HEK293 (cell line): ENCODE measurements around the gene CD274.

Source experiments
- GLIS1 ChIP-seq: fragments of 450-650 bp; formaldehyde crosslinking; IDR thresholded peaks from 2 replicates; pipeline ENCODE4 v1.5.1; 2016; ENCODE audit warnings: missing biosample characterization, missing genetic modification characterization
- SP2 ChIP-seq: fragments of 450-650 bp; formaldehyde crosslinking; IDR thresholded peaks from 2 replicates; pipeline ENCODE4 v1.5.1; 2016; ENCODE audit warnings: missing biosample characterization, missing genetic modification characterization
- ZNF214 ChIP-seq: fragments of 450-650 bp; formaldehyde crosslinking; IDR thresholded peaks from 2 replicates; pipeline ENCODE4 v1.5.1; 2017; ENCODE audit warnings: missing biosample characterization, mild to moderate bottlenecking, missing genetic modification characterization, borderline replicate concordance
- ZNF768 ChIP-seq: fragments of 450-650 bp; formaldehyde crosslinking; IDR thresholded peaks from 2 replicates; pipeline ENCODE4 v1.5.1; 2018; ENCODE audit warnings: missing biosample characterization, mild to moderate bottlenecking, missing genetic modification characterization
- TF ChIP-seq, protein P1 (sequence below): fragments of 450-650 bp; formaldehyde crosslinking; IDR thresholded peaks from 2 replicates; pipeline ENCODE4 v1.5.1; 2016; ENCODE audit warnings: missing biosample characterization, missing genetic modification characterization
- TF ChIP-seq, protein P2 (sequence below): fragments of 450-650 bp; formaldehyde crosslinking; IDR thresholded peaks from 2 replicates; pipeline ENCODE4 v1.5.1; 2016; ENCODE audit warnings: missing biosample characterization, missing genetic modification characterization

- TF ChIP-seq ZNF768 (tag by site-specific recombination) (no peak), SP2 (peak; percentile 92), ZNF214 (tag by site-specific recombination) (no peak), GLIS1 (no peak)
- TF ChIP-seq, protein P1, sequence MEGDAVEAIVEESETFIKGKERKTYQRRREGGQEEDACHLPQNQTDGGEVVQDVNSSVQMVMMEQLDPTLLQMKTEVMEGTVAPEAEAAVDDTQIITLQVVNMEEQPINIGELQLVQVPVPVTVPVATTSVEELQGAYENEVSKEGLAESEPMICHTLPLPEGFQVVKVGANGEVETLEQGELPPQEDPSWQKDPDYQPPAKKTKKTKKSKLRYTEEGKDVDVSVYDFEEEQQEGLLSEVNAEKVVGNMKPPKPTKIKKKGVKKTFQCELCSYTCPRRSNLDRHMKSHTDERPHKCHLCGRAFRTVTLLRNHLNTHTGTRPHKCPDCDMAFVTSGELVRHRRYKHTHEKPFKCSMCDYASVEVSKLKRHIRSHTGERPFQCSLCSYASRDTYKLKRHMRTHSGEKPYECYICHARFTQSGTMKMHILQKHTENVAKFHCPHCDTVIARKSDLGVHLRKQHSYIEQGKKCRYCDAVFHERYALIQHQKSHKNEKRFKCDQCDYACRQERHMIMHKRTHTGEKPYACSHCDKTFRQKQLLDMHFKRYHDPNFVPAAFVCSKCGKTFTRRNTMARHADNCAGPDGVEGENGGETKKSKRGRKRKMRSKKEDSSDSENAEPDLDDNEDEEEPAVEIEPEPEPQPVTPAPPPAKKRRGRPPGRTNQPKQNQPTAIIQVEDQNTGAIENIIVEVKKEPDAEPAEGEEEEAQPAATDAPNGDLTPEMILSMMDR (tag by site-specific recombination) = peak; percentile 68
- TF ChIP-seq, protein P2, sequence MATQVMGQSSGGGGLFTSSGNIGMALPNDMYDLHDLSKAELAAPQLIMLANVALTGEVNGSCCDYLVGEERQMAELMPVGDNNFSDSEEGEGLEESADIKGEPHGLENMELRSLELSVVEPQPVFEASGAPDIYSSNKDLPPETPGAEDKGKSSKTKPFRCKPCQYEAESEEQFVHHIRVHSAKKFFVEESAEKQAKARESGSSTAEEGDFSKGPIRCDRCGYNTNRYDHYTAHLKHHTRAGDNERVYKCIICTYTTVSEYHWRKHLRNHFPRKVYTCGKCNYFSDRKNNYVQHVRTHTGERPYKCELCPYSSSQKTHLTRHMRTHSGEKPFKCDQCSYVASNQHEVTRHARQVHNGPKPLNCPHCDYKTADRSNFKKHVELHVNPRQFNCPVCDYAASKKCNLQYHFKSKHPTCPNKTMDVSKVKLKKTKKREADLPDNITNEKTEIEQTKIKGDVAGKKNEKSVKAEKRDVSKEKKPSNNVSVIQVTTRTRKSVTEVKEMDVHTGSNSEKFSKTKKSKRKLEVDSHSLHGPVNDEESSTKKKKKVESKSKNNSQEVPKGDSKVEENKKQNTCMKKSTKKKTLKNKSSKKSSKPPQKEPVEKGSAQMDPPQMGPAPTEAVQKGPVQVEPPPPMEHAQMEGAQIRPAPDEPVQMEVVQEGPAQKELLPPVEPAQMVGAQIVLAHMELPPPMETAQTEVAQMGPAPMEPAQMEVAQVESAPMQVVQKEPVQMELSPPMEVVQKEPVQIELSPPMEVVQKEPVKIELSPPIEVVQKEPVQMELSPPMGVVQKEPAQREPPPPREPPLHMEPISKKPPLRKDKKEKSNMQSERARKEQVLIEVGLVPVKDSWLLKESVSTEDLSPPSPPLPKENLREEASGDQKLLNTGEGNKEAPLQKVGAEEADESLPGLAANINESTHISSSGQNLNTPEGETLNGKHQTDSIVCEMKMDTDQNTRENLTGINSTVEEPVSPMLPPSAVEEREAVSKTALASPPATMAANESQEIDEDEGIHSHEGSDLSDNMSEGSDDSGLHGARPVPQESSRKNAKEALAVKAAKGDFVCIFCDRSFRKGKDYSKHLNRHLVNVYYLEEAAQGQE = peak; percentile 56
Observed at GRCh38 chr9:5437254-5438216, 12.8 kb upstream of the CD274 start, which contains the start of gene PLGRKT.
